BLaER1 (cell line): ENCODE measurements around the gene ABO.
"Not testable (repeated sequence)": the region's sequence is repeated elsewhere in the genome, so short reads cannot be mapped to it uniquely, and the experiment has no call there.

Experiments used
- H3K27ac ChIP-seq: shearing (Covaris generic); formaldehyde crosslinking; 2 replicates; pipeline ENCODE4 v1.8.1; 2022
- H3K27me3 ChIP-seq: shearing (Covaris generic); formaldehyde crosslinking; 2 replicates; pipeline ENCODE4 v1.8.1; 2022
- H3K36me3 ChIP-seq: shearing (Covaris generic); formaldehyde crosslinking; 2 replicates; pipeline ENCODE4 v1.8.1; 2022
- H3K4me1 ChIP-seq: shearing (Covaris generic); formaldehyde crosslinking; 2 replicates; pipeline ENCODE4 v1.8.1; 2022
- H3K4me2 ChIP-seq: shearing (Covaris generic); formaldehyde crosslinking; 2 replicates; pipeline ENCODE4 v1.8.1; 2022
- H3K4me3 ChIP-seq: shearing (Covaris generic); formaldehyde crosslinking; 2 replicates; pipeline ENCODE4 v1.8.1; 2022
- H3K9ac ChIP-seq: shearing (Covaris generic); formaldehyde crosslinking; 2 replicates; pipeline ENCODE4 v1.8.1; 2022
- H3K9me3 ChIP-seq: shearing (Covaris generic); formaldehyde crosslinking; 2 replicates; pipeline ENCODE4 v1.8.1; 2022
- H4K20me1 ChIP-seq: shearing (Covaris generic); formaldehyde crosslinking; 2 replicates; pipeline ENCODE4 v1.8.1; 2022
- Cebpa-rat ChIP-seq: shearing (Covaris generic); IDR thresholded peaks from 2 replicates; pipeline ENCODE4 v1.8.1; 2022

Gene ABO

DNA sequence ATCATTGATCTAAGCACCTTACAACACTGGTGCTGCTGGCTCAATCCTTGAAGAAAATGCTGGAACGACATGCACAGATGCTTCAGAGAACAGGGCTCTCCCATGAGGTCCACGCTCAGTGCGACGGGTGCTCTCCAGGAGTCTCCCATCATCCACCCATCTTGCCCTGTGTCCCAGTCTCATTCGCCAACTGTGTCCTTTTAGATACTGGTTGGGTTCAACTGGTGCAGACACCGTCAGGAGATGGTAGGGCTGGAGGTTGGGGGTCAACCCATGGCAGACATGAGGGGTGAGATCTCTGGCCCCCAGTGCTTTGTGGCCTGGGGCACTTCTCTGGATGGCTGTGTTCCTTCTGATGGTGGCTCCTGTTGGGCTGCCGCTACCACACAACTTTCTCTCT lies 64.4 kb downstream of the ABO start:
- Histone ChIP-seq H3K4me3 (no peak overlapping the region), H3K9ac (no peak overlapping the region), H4K20me1 (no peaks in the 10 kb centered on the region), H3K27ac (no peak overlapping the region), H3K9me3 (peaks cover 16% of the 10 kb centered on the region; the same call in 1 of the 2 replicates), H3K4me1 (no peaks in the 10 kb centered on the region), H3K36me3 (no peaks in the 10 kb centered on the region), H3K4me2 (no peak overlapping the region), H3K27me3 (no peaks in the 10 kb centered on the region)
- TF ChIP-seq Cebpa-rat = no peak

DNA sequence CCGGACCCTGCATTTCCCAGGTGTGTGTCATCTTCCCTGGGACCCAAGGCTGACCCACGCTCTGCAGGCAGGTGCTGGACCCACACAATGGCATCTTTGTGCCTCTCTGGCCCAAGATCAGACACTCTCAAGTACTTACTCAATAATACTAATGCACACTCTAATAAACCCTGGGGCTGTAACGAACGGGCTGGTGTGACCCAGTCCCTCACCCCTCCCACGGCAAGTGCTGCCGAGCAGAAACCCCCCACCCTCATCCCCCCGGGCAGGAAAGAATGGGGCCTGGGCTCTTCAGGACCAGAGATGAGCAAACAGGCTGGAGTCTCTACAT lies 64.8 kb downstream of the ABO start:
- H3K4me3 ChIP-seq = no peak overlapping the region
- no peaks in the 10 kb centered on the region for H3K36me3 ChIP-seq
- no peak for TF ChIP-seq Cebpa-rat
- no peaks in the 10 kb centered on the region for H3K4me1 ChIP-seq
- H3K27ac ChIP-seq = no peak overlapping the region
- H3K9me3 ChIP-seq = peaks cover 13% of the 10 kb centered on the region; the same call in 1 of the 2 replicates
- no peaks in the 10 kb centered on the region for H3K27me3 ChIP-seq
- H3K4me2 ChIP-seq = no peak overlapping the region
- H4K20me1 ChIP-seq = no peaks in the 10 kb centered on the region
- no peak overlapping the region for H3K9ac ChIP-seq

DNA sequence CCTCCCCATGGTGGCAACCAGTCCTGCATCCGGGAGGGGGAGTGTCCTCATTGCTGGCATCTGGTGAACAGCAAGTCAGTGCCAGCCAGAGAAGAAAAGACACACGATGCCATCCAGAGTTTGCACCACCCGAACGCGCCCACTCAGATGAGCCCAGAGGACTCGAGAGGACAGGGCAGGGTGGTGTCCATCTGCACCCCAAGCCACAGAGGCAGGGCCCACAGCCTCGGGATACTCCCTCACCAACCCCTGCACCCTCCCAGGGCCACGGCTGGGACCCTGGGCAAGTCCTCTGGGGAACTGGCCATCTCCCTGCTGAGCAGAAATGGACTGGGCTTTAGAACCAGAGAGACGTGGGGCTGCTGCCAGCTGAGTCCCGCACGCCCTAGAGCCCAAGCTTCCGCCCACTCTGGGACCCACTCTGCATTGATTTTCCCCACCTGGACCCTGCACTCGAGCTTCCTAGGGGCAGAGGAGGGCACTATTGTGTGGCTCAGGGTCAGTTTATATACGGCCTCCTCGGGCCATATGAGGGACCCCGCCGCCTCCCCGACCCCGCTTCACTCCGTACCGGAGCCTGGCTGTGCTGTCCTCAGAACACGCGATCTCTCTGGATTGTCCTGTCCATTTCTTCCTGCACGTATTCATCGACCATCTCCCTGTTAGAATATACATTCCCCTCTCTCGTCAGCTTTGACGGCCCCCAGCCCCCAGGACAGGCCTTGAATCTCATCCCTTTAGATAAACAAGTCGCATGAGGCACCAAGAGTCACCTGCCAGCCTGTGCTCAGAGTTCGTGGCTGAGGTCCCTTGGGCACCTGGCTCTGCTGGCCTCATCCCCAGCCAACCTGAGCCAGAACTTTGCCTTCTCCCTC lies 65.4 kb downstream of the ABO start:
- not testable (repeated sequence) for H3K4me2 ChIP-seq, H3K9ac ChIP-seq, H3K4me1 ChIP-seq, H3K27me3 ChIP-seq, H3K27ac ChIP-seq, H3K4me3 ChIP-seq, H4K20me1 ChIP-seq, H3K36me3 ChIP-seq
- peaks cover 13% of the 10 kb centered on the region; the same call in 1 of the 2 replicates for H3K9me3 ChIP-seq

DNA sequence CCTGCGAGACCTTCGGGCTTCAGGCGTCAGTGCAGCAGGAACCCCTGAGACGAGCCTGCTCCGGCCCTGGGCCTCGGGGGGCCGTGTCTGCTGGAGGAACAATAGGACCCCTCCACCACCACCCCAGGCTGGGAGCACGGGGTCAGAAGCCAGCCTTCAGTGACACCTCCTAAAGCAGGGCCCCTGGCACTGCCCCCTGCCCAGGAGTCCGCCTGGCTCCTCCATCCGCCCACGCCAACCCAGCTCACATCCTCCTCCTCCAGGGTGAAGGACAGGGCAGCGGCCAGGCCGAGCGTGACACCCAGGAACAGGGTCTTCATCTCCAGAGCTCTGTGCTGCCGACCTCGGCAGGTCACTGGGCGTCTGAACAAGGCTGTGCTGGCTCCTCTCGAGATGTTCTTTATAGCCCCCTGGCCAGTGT lies 66.1 kb downstream of the ABO start, which contains the start of gene OBP2B:
Gene OBP2B, minus strand, starts transcription at position 371 of the 421 bp plus-strand sequence. Its CDS starts 51 bp downstream, at position 320.
- peaks cover 13% of the 10 kb centered on the region; the same call in 1 of the 2 replicates for H3K9me3 ChIP-seq
- H3K4me2 ChIP-seq, H3K4me3 ChIP-seq, H3K36me3 ChIP-seq, H3K27ac ChIP-seq, H4K20me1 ChIP-seq, H3K9ac ChIP-seq, H3K27me3 ChIP-seq, H3K4me1 ChIP-seq: not testable (repeated sequence)

DNA sequence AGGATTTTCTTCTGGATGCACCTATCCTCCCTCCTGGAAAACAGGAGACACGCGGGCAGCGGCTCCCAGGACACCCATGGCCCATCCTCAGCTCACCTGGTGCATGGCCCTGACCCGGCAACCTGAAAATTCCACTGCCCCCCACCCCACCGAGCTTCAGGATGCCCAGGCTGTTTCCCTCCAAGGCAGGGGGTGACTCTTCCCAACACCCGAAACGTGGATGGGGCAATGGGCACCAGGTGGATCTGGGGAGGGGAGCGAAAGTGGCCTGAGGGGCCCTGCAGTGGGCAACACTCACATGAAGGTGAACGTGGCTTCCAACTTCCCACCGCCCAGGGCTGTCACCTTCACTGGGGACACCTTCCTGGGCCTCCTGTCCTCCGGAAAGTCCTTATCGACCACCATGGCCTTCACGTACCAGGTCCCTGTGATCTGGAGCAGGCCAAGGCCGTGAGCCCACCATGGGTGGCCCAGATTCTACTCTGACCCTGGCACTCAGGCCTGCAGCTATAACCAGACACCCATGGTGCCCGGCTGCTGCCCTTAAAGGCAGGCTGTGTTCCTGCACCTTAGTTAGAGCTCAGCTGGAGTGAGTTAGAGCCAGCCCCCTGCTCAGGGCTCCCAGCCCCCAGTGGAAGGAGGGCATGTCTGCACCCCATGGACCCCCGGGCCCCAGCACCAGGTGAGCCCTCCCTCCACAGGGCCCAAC lies 66.7 kb downstream of the ABO start:
- H3K4me2 ChIP-seq, H4K20me1 ChIP-seq, H3K4me1 ChIP-seq, H3K27ac ChIP-seq, H3K27me3 ChIP-seq, H3K4me3 ChIP-seq, H3K36me3 ChIP-seq, H3K9ac ChIP-seq: not testable (repeated sequence)
- H3K9me3 ChIP-seq = peaks cover 13% of the 10 kb centered on the region; the same call in 1 of the 2 replicates

DNA sequence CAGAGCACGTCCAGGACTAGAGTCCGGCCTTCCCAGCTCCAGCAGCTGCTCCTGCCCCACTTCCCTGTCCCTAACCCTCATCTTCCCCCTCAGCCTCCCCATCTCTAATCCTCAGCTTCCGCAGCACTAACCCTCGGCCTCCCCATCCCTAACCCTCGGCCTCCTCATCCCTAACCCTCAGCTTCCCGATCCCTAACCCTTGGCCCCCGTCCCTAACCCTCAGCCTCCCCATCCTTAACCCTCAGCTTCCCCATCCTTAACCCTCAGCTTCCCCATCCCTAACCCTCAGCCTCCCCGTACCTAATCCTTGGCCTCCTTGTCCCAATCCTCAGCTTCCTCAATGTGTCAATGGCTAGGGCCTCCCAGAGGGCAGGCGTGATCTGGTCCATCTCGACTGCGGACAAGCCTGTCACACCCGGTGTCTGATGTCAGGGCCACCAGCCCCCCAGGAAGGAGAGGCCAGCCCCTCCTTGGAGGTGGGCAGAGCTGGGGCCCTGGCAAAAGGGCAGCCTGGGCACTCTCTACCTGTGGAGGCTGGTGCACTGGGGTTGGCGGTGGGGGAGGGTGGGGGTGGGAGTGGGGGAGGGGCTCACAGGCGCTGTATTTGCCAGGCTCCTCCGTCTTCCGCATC lies 67.3 kb downstream of the ABO start:
- Histone ChIP-seq H3K36me3 (no peaks in the 10 kb centered on the region), H3K27me3 (no peaks in the 10 kb centered on the region), H4K20me1 (no peaks in the 10 kb centered on the region), H3K4me2 (no peak overlapping the region), H3K4me1 (no peaks in the 10 kb centered on the region), H3K27ac (no peak overlapping the region), H3K9me3 (peaks cover 13% of the 10 kb centered on the region; the same call in 1 of the 2 replicates), H3K9ac (no peak overlapping the region), H3K4me3 (no peak overlapping the region)
- no peak for TF ChIP-seq Cebpa-rat

DNA sequence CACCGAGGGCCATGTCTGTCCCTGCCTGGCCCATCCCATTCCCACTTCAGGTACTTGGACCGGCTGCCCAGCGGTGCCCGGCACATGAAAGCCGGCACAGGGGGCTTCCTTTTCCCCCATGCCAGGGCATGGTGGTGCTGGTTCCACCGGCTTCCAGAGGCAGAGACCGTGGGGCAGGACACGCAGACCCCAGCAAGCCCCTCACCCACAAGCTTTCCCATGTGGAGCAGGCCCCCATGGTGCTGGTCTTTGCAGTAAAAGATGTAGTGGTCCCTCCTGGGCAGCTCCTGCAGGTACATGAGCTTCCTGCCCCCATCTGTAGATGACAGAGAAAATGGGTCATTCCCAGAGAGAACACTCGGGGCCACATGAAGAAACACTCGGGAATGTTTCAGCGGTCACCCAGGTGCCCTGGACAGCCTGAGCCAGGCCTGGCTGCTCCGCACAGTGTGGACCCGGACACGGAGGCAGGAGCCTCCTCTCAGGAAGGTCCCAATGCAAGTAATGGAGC lies 67.9 kb downstream of the ABO start:
- H3K27ac ChIP-seq = no peak overlapping the region
- no peak overlapping the region for H3K4me3 ChIP-seq
- H3K27me3 ChIP-seq = no peaks in the 10 kb centered on the region
- no peaks in the 10 kb centered on the region for H3K36me3 ChIP-seq
- no peaks in the 10 kb centered on the region for H3K4me1 ChIP-seq
- no peak for TF ChIP-seq Cebpa-rat
- no peaks in the 10 kb centered on the region for H4K20me1 ChIP-seq
- H3K9ac ChIP-seq = no peak overlapping the region
- H3K4me2 ChIP-seq = no peak overlapping the region
- peaks cover 11% of the 10 kb centered on the region; the same call in 1 of the 2 replicates for H3K9me3 ChIP-seq

DNA sequence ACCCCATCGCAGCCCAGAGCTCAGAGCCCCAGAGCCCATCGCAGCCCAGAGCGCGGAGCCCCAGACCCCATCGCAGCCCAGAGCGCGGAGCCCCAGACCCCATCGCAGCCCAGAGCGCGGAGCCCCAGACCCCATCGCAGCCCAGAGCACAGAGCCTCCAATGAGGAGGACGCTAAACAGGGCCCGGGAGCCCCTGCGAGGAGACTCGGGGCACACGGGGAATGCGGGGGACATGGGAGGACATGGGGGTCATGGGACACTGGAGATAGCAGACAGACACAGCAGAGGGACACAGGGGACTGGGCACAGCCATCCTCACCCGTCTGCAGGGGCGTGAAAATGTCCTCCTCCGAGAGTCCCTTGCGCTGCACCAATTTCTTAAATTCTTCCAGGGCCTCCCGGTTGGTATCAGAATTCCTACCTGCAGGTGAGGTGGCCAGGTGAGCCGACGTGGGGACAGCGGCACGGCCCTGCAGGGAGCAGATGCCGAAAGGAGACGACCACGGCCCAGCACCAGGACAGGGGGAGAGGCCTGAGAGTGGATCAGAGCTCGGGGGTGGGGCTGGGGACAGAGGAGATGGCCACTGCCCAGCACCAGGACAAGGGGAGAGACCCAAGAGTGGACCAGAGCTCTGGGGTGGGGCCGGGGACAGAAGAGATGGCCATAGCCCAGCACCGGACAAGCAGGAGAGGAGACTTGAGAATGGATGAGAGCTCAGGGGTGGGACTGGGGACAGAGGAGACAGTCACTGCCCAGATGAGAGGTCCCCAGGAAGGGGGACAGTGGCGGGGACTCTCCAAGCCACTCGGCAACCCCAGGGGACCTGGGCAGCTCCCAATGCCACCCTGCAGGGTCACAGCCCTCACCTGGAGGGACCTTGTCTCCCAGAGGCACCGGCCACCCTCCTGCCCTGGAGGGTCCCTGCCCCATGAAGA lies 68.7 kb downstream of the ABO start:
- Histone ChIP-seq H3K27ac (no peak overlapping the region), H4K20me1 (no peaks in the 10 kb centered on the region), H3K9ac (no peak overlapping the region), H3K4me2 (no peak overlapping the region), H3K36me3 (no peaks in the 10 kb centered on the region), H3K4me3 (no peak overlapping the region), H3K27me3 (no peaks in the 10 kb centered on the region), H3K4me1 (no peaks in the 10 kb centered on the region), H3K9me3 (peaks cover 5% of the 10 kb centered on the region; the same call in 1 of the 2 replicates)
- TF ChIP-seq Cebpa-rat = no peak

DNA sequence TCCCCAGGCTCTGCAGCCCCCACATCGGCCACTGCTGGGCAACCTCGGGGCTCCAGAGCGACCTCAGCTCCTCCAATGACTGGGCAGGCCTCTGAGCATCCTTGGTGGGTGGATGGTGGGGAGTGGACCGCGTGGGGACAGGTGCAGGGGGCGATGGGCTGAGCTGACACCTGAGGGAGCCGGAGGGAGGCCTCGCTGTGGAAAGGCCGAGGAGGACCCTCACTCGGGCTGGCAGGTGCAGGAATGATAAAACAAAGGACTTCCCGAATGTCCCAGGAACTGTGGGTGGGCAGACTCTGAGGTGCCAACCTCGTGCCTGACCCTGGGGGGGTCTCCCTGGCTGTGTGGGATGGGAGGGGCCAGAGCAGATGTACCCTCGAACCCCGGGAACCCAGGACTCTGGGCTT lies 69.5 kb downstream of the ABO start:
- not testable (repeated sequence) for H3K4me2 ChIP-seq, H3K9ac ChIP-seq, H3K27me3 ChIP-seq, H4K20me1 ChIP-seq, H3K4me3 ChIP-seq, H3K4me1 ChIP-seq, H3K36me3 ChIP-seq, H3K9me3 ChIP-seq, H3K27ac ChIP-seq
